Endothelial cell of umbilical vein (primary cell): Measurements from ENCODE around the gene BPIFA3.

Source experiments
- CTCF ChIP-seq, 2 donors: IDR thresholded peaks; 1 replicate in 1 of 2; 2 replicates in 1 of 2; pipeline ENCODE4 v1.5.1; 2011; ENCODE audit warnings: low read length in 2 of 2, mild to moderate bottlenecking in 2 of 2, moderate library complexity in 2 of 2, control low read depth in 1 of 2, inconsistent platforms in 1 of 2, low read depth in 1 of 2; ENCODE audit not compliant: insufficient read depth in 1 of 2; ENCODE audit errors: extremely low read depth in 1 of 2
- EZH2 ChIP-seq: IDR thresholded peaks from 2 replicates; pipeline ENCODE4 v1.6.1; 2012; ENCODE audit warnings: borderline replicate concordance, low read depth, mild to moderate bottlenecking, moderate library complexity, low read length, inconsistent platforms; ENCODE audit not compliant: severe bottlenecking
- FOS ChIP-seq: IDR thresholded peaks from 2 replicates; pipeline ENCODE4 v1.6.1; 2011; ENCODE audit warnings: mild to moderate bottlenecking, low read length, moderate library complexity, borderline replicate concordance; ENCODE audit not compliant: insufficient read depth
- MAX ChIP-seq: IDR thresholded peaks from 2 replicates; pipeline ENCODE4 v1.6.1; 2011; ENCODE audit not compliant: insufficient read depth, insufficient read length
- MYC ChIP-seq: IDR thresholded peaks from one replicate; pipeline ENCODE4 v1.6.1; 2011; ENCODE audit warnings: mild to moderate bottlenecking, low read depth, low read length
- POLR2A ChIP-seq: IDR thresholded peaks from 2 replicates; pipeline ENCODE4 v1.6.1; 2012; ENCODE audit warnings: low read depth, mild to moderate bottlenecking, control low read depth, low read length
- POLR2AphosphoS5 ChIP-seq: IDR thresholded peaks from 2 replicates; pipeline ENCODE4 v1.6.1; 2012; ENCODE audit warnings: low read depth, mild to moderate bottlenecking, control low read depth, low read length, moderate library complexity; ENCODE audit not compliant: insufficient read depth

- TF ChIP-seq EZH2 (no peak), POLR2AphosphoS5 (no peak), CTCF (IDR thresholded peaks at IDR 0.05; ENCODE audit: extremely low read depth in 1 of 2, insufficient read depth in 1 of 2, low read depth in 1 of 2, low read length in 2 of 2) (no peak), FOS (no peak), MYC (no peak), POLR2A (no peak), MAX (no peak)
These were observed 25.7 kb upstream of the BPIFA3 start for GRCh38 chr20:33191484-33191883.
